HUDEP-2 (cell line): ENCODE measurements around the gene TAPBPL.
A peak's percentile ranks its signal among the peaks of the same experiment; 100 is the strongest.
"Not testable (repeated sequence)": the region's sequence is repeated elsewhere in the genome, so short reads cannot be mapped to it uniquely, and the experiment has no call there.

Experiments
- DNase-seq, 76 experiments: peaks; one replicate each; lab custom pipeline; 2025; ENCODE audit not compliant: unreplicated experiment in 76 of 76; lab: John Stamatoyannopoulos, UW

The TAPBPL gene

GRCh38 chr12:6460751-6461371 is 9.0 kb downstream of the TAPBPL start:
- DNase-seq = no peak

- DNase-seq = no peak
Measured at GRCh38 chr12:6461401-6462233, 9.8 kb downstream of the TAPBPL start.

DNA sequence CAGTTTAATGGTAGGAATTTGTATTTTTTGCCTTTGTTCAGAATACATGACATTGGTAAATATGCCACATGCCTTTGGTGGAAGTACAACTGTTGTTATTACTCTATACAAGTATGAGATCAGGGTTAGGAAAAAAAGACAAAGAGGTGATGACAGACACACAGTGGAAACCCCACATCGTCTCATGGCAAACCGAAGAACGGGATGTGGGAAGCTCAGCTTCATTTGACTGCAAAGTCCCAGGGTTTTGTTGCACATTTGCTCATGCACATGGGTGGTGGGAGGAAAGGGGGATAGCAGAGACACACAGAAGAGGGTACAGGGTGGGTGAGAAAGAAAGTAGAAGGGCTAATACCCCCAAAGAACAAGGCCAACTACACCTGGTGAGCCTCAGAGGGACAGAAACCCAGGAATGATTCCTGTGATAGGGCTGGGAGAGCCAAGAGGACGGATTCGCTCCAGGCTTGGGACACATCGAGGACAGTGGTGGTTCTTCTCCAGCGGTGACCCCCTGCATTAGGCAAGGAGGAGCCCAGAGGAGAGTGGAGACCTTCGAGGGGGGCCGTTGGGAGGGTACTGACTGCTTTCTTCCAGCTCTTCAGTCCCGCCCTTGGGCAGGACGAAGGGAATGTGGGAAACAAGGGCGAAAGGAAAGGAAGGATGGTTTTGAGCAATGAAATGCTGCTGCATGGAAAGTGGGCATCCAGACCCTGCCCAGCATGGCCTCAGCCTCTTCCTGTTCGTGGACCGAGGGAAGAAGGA is 10.6 kb downstream of the TAPBPL start:
- DNase-seq = no peak

GRCh38 chr12:6463216-6463615 is 11.4 kb downstream of the TAPBPL start:
- no peak for DNase-seq

GRCh38 chr12:6463858-6464257 is 12.0 kb downstream of the TAPBPL start:
- no peak for DNase-seq

- no peak for DNase-seq
Measured at GRCh38 chr12:6464531-6464930, 12.7 kb downstream of the TAPBPL start.

- peak in 46 of 76 experiments; percentile 4 to 67 (median 28) for DNase-seq
Measured at GRCh38 chr12:6465467-6466183, 13.8 kb downstream of the TAPBPL start.

DNA sequence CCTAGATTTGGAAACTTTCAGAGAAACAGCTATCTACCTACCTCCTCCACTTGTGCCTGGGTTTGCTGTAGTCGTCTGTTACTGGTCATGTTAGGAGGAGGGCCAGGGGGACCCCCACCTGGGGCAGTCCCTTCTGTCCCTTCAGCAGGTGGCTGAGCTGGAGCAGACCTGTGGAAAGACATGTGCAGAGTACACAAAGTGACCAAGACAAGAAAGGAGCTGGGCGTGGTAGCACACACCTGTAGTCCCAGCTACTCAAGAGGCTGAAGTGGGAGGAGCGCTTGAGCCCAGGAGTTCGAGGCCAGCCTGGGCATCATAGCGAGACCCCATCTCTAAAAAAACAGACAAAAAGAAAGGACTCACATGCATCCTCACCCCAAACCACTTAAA is 14.3 kb downstream of the TAPBPL start:
- DNase-seq = no peak

GRCh38 chr12:6466751-6467150 is 14.9 kb downstream of the TAPBPL start:
- not testable (repeated sequence) for DNase-seq

- not testable (repeated sequence) for DNase-seq
Measured at GRCh38 chr12:6467571-6468282, 15.9 kb downstream of the TAPBPL start.

GRCh38 chr12:6468283-6468575 is 16.4 kb downstream of the TAPBPL start:
- no peak for DNase-seq

DNA sequence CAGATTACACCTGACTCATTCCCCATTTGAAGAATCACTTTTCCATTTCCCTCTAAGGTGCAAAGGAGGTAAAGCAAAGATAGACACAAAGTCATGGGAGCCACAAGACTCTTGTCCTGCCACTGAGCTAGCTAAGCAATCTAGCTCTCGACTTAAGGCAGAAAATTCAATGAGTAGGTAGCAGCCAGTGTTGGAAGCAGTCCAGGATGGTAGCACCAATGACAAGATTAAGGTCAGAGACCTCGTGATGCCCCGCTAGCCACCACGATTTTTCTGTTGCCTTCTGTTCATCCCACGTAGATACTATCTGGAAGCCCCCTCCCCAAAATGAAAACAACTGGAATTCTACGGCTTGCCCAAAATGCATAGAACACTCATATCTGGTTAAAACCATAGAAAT is 17.2 kb downstream of the TAPBPL start:
- peak in 42 of 76 experiments; percentile 1 to 54 (median 24) for DNase-seq

DNA sequence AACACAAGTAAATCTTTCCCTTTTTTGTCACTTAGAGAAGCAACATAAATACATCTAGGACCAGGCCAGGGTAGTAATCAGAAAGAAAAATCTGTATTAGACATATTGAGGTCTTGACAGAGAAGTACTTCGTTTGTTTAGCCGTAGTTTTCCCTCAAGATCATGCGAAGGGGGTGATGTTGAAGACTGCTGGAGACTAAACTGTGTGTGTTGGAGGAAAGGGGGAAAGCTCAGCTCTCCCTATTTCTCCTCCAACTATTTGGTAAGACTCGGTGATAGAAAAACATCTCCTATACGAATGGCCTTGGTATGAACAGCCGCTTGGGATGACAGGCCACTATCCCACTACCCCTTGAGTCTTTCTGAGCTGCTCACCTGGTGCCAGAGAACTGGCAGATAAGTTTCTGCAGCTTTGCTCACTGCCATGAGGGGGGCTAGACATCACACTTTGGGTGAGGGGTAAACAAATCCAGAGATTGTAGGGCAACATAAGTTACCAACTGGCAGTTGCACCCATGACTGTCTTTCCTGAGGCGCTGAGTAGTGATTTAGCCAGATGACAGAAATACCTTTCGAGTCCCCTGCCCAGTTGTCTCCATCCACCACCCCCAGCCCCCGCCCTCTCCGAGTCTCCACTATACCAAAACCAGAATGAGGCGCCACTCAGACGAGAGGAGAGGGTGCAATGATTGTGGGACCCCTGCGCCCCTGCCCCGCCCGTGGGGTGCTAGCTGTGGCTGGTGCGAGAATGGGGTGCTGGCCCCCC is 17.9 kb downstream of the TAPBPL start:
- DNase-seq = peak in 1 of 76 experiments; percentile 18

GRCh38 chr12:6470375-6471163 is 18.7 kb downstream of the TAPBPL start, which contains the start of gene VAMP1:
Gene VAMP1, minus strand, starts transcription at chr12:6470677. Its CDS starts 146 bp downstream, at chr12:6470531.
- peak; percentile 63 to 99 (median 96) for DNase-seq

DNA sequence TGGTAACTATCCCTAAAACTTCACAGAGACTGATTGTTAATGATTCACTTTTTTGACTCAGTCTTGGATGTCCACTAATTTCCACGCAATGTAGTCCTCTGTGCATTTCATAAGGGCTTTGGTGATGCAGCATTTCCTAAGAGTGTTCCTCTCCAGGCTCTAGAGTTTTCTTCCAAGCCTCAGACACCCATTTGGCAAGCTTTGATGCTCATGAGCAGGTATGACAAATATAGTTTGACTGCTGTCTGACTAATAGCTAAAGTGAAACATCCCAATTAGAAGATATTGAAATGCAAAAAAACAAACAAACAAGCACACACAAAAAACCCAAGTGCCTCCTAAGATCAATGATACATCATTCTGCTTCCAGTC is 20.1 kb downstream of the TAPBPL start:
- DNase-seq = no peak

GRCh38 chr12:6472491-6472890 is 20.6 kb downstream of the TAPBPL start:
- DNase-seq = no peak

DNA sequence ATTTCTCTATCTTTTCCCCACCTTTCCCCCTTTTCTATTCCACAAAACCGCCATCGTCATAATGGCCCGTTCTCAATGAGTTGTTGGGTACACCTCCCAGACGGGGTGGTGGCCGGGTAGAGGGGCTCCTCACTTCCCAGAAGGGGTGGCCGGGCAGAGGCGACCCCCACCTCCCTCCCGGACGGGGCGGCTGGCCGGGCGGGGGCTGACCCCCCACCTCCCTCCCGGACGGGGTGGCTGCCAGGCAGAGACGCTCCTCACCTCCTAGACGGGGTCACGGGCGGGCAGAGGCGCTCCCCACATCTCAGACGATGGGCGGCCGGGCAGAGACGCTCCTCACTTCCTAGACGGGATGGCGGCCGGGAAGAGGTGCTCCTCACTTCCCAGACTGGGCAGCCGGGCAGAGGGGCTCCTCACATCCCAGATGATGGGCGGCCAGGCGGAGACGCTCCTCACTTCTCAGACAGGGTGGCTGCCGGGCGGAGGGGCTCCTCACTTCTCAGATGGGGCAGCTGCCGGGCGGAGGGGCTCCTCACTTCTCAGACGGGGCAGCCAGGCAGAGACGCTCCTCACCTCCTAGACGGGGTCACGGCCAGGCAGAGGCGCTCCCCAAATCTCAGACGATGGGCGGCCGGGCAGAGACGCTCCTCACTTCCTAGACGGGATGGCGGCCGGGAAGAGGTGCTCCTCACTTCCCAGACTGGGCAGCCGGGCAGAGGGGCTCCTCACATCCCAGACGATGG is 23.6 kb downstream of the TAPBPL start:
- DNase-seq = not testable (repeated sequence)

DNA sequence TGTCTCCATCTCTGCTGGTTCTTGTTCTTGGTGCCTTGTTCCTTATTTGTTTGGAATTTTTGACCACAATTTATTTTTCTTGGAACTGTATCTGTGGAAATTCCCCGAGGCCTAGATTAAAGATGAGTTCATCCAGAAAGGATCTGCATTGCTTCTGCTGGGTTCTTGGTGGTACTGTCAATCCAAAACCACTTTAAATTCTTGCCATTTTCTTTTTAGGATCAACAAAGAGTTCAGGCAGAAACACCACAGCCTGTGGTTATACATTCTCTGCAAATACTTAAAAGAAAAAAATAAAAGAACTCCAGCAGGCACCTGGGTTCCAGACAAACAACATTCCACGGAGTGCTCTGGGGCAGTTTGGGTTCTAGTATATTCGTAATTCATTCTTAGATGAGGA is 24.6 kb downstream of the TAPBPL start:
- DNase-seq = no peak
